ENCODE results near the gene KRT3.

KRT3 gene

DNA sequence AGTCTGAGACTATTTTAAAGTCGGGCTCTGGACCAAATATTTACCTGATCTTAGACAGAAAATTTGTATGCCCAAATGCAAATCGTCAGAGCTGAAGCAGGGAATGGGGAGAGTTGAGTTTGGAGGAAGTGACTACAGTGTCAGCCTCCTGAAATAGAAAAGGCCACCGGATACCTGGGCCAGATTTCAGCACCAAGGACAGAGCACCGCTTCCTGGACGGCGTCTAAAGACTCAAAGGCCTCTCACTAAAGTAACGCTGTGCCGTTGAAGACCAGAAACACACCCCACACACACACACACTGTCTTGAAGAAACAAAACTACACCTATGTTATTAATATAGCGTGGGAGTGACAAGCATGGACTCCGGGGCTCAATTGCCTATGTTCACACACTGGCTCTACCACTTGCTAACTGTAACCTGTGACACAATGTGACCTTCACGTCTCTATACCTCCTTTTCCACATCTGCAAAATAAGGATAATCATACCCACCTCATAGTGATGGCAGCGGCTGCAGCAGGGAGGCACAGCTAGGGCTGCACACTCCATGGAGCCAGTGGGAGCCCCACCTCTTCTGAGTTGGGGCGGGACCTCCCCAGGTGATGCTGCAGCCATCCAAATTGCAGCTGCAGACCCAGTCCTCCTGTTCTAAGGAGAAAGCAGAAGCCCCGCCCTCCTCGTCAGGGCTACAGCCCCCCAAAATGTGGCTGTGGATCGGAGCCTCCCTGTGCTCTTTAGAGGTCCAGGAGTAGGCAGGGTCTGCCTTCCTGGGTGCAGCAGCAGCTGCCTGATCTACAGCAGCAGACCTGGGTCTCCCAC lies 54.3 kb downstream of the KRT3 start:
- DNase-seq (ENCODE audit: low read depth in 2 of 2, low spot score in 1 of 2), result peak; percentile 34 to 36

DNA sequence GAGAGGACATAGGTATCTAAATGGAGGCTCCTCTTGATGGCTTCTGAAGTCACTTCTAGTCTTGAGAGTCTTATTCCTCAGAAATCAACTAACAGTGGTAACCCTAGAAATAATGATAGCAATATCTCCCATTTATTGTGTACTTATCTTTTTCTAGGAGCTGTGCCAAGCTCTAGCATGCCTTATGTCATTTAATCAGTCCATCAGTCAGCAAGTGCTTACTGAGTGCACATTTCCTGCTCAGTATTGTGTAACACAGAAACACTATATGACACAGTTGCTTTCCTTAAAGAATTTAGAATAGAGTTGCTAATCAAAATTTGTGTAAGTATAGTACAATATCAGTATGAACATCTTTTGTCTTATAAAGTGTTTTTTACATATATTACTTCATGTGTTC lies 55.3 kb downstream of the KRT3 start:
- DNase-seq (ENCODE audit: low read depth in 2 of 2, low spot score in 1 of 2), result no peak

DNA sequence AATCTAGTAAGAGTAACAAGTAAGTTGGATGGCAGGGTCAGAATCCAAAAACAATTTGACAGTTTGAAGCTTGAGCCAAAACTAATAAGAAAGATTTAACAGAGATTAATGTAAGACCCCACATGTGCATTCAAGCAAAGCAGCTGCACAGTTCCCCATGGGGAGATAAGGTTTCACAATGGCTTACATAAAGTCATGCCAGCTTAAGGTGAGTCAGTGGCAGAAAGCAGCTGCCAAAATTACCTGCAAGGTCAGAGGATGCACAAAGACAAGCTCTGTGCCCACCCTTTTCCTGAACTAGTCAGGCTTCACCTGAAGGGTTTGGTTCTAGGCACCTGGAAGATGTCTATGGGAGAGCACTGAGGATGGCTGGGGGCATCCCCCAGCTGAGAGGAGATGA lies 56.0 kb downstream of the KRT3 start:
- no peak for DNase-seq (ENCODE audit: low read depth in 2 of 2, low spot score in 1 of 2)
